Activated T-helper 17 cell treated with anti-CD3 and anti-CD28 coated beads, Interleukin-2, amount 50 U/mL, for 72 hours (primary cell): Measurements from ENCODE around the gene GOLGA6L24. TPM values are rescaled to one million over a fixed set of nuclear protein-coding genes. Genes with fewer than 3 reads are reported as not detected.

Experiments used
- total RNA-seq, 2 donors: library from RNA; stranded (reverse); gene quantifications; one replicate each; pipeline ENCODE4 v1.2.3, GENCODE V29; 2022

Gene GOLGA6L24
- total RNA-seq, 2 donors from 2014 or later, result not detected

Other genes starting within 250 kb of the GOLGA6L24 start
- 10 to 100 TPM; 18.8 to 40.8 TPM for gene HERC2, start 35.9 kb downstream of the GOLGA6L24 start, total RNA-seq
- not detected for gene GOLGA8F, start 20.6 kb upstream of the GOLGA6L24 start, total RNA-seq
- gene GOLGA8G, start 174.9 kb upstream of the GOLGA6L24 start, total RNA-seq, result not detected
- not detected for gene GOLGA6L25, start 195.5 kb upstream of the GOLGA6L24 start, total RNA-seq